A673 (cell line): Measurements from ENCODE around the gene MYO6.

Source experiments
- EZH2 ChIP-seq: fragments of 200-600 bp; sonication (generic); IDR thresholded peaks from 2 replicates; pipeline ENCODE4 v1.6.1; 2017; ENCODE audit warnings: borderline replicate concordance, low read depth, mild to moderate bottlenecking, mixed read lengths, antibody characterized with exemption, low read length; ENCODE audit not compliant: poor library complexity, severe bottlenecking
- TF ChIP-seq, protein P1 (sequence below): fragments of 300-800, 200-600 bp; sonication (generic); conservative IDR thresholded peaks from 2 replicates; pipeline ENCODE4 v1.5.1; 2017; ENCODE audit warnings: low read depth, mild to moderate bottlenecking, antibody characterized with exemption, low read length, moderate library complexity, mixed read lengths

DNA sequence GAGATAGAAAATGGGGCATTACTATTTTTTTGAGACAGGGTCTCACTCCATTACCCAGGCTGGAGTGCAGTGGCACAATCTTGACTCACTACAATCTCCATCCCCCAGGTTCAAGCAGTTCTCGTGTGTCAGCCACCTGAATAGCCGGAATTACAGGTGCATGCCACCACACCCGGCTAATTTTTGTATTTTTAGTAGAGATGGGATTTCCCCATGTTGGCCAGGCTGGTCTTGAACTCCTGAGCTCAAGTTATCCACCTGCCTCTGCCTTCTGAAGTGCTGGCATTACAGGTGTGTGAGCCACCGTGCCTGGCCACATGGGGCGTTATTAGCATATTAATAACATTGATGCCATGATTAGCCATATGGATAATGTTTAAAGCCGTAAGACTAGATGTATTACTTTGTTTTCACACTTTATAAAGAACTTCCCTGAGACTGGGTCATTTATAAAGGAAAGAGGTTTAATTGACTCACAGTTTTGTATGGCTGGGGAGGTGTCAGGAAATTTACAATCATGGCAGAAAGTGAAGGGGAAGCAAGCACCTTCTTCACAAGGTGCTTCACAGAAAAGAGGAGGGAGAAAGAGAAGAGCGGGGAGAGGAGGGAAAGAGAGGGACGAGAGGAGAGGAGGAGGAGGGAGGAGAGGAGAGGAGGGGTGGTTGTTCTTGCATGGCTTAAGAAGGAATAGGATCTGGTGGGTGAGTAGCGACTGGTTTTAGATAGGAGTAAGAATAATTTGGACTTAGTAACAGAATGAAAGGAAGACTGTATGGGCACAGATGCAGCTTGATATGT lies 51.9 kb downstream of the MYO6 start:
- TF ChIP-seq EZH2 = no peak
- TF ChIP-seq, protein P1, sequence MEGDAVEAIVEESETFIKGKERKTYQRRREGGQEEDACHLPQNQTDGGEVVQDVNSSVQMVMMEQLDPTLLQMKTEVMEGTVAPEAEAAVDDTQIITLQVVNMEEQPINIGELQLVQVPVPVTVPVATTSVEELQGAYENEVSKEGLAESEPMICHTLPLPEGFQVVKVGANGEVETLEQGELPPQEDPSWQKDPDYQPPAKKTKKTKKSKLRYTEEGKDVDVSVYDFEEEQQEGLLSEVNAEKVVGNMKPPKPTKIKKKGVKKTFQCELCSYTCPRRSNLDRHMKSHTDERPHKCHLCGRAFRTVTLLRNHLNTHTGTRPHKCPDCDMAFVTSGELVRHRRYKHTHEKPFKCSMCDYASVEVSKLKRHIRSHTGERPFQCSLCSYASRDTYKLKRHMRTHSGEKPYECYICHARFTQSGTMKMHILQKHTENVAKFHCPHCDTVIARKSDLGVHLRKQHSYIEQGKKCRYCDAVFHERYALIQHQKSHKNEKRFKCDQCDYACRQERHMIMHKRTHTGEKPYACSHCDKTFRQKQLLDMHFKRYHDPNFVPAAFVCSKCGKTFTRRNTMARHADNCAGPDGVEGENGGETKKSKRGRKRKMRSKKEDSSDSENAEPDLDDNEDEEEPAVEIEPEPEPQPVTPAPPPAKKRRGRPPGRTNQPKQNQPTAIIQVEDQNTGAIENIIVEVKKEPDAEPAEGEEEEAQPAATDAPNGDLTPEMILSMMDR = no peak
